Measurements from ENCODE around the gene LHFPL6.

DNA sequence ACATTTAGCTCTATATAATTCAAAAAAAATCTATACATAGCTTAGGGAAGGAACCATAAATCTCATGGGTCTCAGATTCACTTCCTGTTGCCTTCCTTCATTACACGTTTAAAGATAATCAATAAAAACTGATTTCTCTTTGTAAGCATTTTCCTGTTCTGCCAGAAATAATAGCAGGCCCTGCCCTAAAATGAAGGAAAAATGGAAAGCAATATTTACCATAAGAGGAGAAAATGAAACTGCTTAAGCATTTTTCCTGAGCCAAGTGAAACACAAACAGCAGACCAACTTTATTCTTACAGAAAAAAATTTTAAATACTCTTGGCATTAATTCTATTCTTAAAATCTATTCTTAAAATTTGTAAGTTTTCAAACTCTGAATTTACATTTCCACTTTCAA is 4.0 kb downstream of the LHFPL6 start:
- TF ChIP-seq, protein P1, sequence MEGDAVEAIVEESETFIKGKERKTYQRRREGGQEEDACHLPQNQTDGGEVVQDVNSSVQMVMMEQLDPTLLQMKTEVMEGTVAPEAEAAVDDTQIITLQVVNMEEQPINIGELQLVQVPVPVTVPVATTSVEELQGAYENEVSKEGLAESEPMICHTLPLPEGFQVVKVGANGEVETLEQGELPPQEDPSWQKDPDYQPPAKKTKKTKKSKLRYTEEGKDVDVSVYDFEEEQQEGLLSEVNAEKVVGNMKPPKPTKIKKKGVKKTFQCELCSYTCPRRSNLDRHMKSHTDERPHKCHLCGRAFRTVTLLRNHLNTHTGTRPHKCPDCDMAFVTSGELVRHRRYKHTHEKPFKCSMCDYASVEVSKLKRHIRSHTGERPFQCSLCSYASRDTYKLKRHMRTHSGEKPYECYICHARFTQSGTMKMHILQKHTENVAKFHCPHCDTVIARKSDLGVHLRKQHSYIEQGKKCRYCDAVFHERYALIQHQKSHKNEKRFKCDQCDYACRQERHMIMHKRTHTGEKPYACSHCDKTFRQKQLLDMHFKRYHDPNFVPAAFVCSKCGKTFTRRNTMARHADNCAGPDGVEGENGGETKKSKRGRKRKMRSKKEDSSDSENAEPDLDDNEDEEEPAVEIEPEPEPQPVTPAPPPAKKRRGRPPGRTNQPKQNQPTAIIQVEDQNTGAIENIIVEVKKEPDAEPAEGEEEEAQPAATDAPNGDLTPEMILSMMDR (IDR thresholded peaks at IDR 0.05; ENCODE audit: low read length): no peak
- no peak for TF ChIP-seq EZH2 (optimal IDR thresholded peaks at IDR 0.05; ENCODE audit: low read depth, low read length)
- no peak for TF ChIP-seq EZH2phosphoT487 (IDR thresholded peaks at IDR 0.05; ENCODE audit: low read length)

Data from MM.1S (cell line).